ENCODE results near the gene IFRD2. TPM values are rescaled to one million over a fixed set of nuclear protein-coding genes. Genes with fewer than 3 reads are reported as not detected.

IFRD2 gene
- total and polyA plus RNA-seq, 2 of the 13 experiments (the other 11 are each of a cell fraction or from before 2014, with no cell fraction given): 32.8 to 96.1 TPM

DNA sequence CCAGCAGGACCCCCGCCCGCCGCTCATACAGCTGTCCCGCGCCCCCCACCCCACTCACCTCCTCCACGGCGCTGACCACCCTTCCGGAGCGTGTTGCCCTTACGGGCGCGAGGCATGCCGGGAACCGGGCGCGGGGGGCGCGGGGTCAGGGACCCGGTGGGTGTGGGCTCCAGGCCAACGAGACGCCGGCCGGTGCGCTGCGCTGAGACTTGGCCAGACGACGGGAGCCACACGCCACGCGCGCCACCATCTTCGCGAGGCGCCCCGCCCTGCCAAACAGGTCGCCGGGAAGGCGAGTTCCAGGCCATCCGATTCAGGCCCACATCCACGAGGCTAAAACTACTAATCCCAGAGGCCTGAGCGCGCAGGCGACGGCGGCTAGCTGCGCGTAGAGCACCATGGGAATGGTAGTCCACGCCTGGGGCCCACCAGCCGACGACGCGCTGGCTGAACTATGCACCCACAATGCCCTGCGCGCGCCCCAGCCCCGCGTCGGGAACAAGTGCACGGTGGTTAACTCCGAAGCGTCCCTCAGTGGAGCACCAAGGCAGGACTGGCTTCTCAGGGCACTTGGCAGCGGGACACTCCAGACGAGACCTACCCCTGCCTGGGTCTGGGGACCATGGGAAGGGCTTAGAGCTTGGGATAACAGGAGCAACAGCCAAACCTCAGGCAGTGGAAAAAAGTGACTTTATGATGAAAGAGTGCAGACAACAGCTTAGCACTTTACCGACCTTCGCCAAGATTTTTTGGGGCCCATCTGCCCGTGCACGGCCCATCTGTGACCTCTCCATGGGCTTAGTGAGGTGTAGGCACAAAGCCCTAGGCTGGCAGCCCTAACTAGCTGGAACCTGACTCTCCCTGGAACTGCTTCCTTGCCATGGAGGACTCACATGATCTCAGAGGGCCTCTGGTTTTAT, at the start of gene IFRD2 (continued):
- no peak for TF ChIP-seq ZNF232 (CRISPR knock-in tag; IDR thresholded peaks at IDR 0.05; ENCODE audit: borderline replicate concordance)
- peak; percentile 78; the same call in 1 of the 2 replicates for TF ChIP-seq ZNF124 (CRISPR knock-in tag; IDR thresholded peaks at IDR 0.05)
- no peak for TF ChIP-seq RFX5 (IDR thresholded peaks at IDR 0.05; ENCODE audit: low read depth, low read length)
- peak; percentile 52; the same call in 1 of the 2 replicates for TF ChIP-seq ZSCAN9 (CRISPR knock-in tag; IDR thresholded peaks at IDR 0.05; ENCODE audit: borderline replicate concordance)
- no peak for TF ChIP-seq STAG1 (CRISPR knock-in tag; IDR thresholded peaks at IDR 0.05)
- TF ChIP-seq, protein P1, sequence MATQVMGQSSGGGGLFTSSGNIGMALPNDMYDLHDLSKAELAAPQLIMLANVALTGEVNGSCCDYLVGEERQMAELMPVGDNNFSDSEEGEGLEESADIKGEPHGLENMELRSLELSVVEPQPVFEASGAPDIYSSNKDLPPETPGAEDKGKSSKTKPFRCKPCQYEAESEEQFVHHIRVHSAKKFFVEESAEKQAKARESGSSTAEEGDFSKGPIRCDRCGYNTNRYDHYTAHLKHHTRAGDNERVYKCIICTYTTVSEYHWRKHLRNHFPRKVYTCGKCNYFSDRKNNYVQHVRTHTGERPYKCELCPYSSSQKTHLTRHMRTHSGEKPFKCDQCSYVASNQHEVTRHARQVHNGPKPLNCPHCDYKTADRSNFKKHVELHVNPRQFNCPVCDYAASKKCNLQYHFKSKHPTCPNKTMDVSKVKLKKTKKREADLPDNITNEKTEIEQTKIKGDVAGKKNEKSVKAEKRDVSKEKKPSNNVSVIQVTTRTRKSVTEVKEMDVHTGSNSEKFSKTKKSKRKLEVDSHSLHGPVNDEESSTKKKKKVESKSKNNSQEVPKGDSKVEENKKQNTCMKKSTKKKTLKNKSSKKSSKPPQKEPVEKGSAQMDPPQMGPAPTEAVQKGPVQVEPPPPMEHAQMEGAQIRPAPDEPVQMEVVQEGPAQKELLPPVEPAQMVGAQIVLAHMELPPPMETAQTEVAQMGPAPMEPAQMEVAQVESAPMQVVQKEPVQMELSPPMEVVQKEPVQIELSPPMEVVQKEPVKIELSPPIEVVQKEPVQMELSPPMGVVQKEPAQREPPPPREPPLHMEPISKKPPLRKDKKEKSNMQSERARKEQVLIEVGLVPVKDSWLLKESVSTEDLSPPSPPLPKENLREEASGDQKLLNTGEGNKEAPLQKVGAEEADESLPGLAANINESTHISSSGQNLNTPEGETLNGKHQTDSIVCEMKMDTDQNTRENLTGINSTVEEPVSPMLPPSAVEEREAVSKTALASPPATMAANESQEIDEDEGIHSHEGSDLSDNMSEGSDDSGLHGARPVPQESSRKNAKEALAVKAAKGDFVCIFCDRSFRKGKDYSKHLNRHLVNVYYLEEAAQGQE (IDR thresholded peaks at IDR 0.05; ENCODE audit: borderline replicate concordance in 1 of 2, low read depth in 1 of 2, low read length in 2 of 2): no peak; a peak in 1 of 4 replicates
- TF ChIP-seq TMF1 (CRISPR knock-in tag; IDR thresholded peaks at IDR 0.05; ENCODE audit: low read depth): no peak
- 0 out of 2 replicates have a peak, but pooled peaks have one; percentile 9 for TF ChIP-seq SOX5 (CRISPR knock-in tag; IDR thresholded peaks at IDR 0.05; ENCODE audit: borderline replicate concordance)
- no peak for TF ChIP-seq AHR (CRISPR knock-in tag; IDR thresholded peaks at IDR 0.05)
- no peak for TF ChIP-seq PBX2 (CRISPR knock-in tag; IDR thresholded peaks at IDR 0.05)
- TF ChIP-seq ZNF773 (CRISPR knock-in tag; IDR thresholded peaks at IDR 0.05; ENCODE audit: borderline replicate concordance): no peak
- TF ChIP-seq TCF7 (IDR thresholded peaks at IDR 0.05; ENCODE audit: low read depth): no peak
- no peak for TF ChIP-seq SMYD3 (CRISPR knock-in tag; IDR thresholded peaks at IDR 0.05)
- TF ChIP-seq HDAC2 (CRISPR knock-in tag; IDR thresholded peaks at IDR 0.05): peak; percentile 66; the same call in 1 of the 2 replicates
- TF ChIP-seq REL (CRISPR knock-in tag; conservative IDR thresholded peaks at IDR 0.05): no peak
- TF ChIP-seq ZNF563 (CRISPR knock-in tag; IDR thresholded peaks at IDR 0.05): peak; percentile 84
- no peak for TF ChIP-seq RBM39 (IDR thresholded peaks at IDR 0.05; ENCODE audit: low read depth, low read length, poor library complexity, severe bottlenecking)

All from HepG2 (cell line).